Parathyroid adenoma (tissue), 2 donors: Measurements from ENCODE around the gene ACSM4.

ENCODE experiments used
- H2AFZ ChIP-seq: fragments of 300-600 bp; sonication (generic); one replicate; pipeline ENCODE4 v1.7.0; 2017; ENCODE audit warnings: antibody characterized with exemption, mild to moderate bottlenecking
- H3K27ac ChIP-seq: fragments of 300-600 bp; sonication (generic); one replicate; pipeline ENCODE4 v1.7.0; 2017
- H3K27me3 ChIP-seq: fragments of 300-600 bp; sonication (generic); one replicate; pipeline ENCODE4 v1.7.0; 2017; ENCODE audit warnings: low read length; ENCODE audit not compliant: control insufficient read depth, insufficient read depth
- H3K36me3 ChIP-seq: fragments of 300-600 bp; sonication (generic); one replicate; pipeline ENCODE4 v1.7.0; 2017; ENCODE audit warnings: low read length; ENCODE audit not compliant: control insufficient read depth, insufficient read depth
- H3K4me1 ChIP-seq: fragments of 300-600 bp; sonication (generic); one replicate; pipeline ENCODE4 v1.7.0; 2017; ENCODE audit warnings: control low read depth
- H3K4me2 ChIP-seq: fragments of 300-600 bp; sonication (generic); one replicate; pipeline ENCODE4 v1.7.0; 2017; ENCODE audit warnings: low read length
- H3K4me3 ChIP-seq: fragments of 300-600 bp; sonication (generic); one replicate; pipeline ENCODE4 v1.7.0; 2017; ENCODE audit warnings: low read depth, low read length
- H3K79me2 ChIP-seq: fragments of 300-600 bp; sonication (generic); one replicate; pipeline ENCODE4 v1.7.0; 2017; ENCODE audit warnings: control low read depth
- H3K9ac ChIP-seq: fragments of 300-600 bp; sonication (generic); one replicate; pipeline ENCODE4 v1.7.0; 2017; ENCODE audit warnings: mild to moderate bottlenecking
- H3K9me3 ChIP-seq: fragments of 300-600 bp; sonication (generic); one replicate; pipeline ENCODE4 v1.7.0; 2017; ENCODE audit warnings: low read length; ENCODE audit not compliant: control insufficient read depth
- TF ChIP-seq, protein P1 (sequence below): fragments of 300-600 bp; sonication (generic); IDR thresholded peaks from one replicate; pipeline ENCODE4 v1.7.0; 2017; ENCODE audit warnings: antibody characterized with exemption, mild to moderate bottlenecking
- donor health status: primary hyperparathyroidism.

ACSM4 gene

GRCh38 chr12:7361265-7361664 lies 57.4 kb downstream of the ACSM4 start:
- no peaks in the 10 kb centered on the region for H3K9me3 ChIP-seq
- H3K79me2 ChIP-seq: no peaks in the 10 kb centered on the region
- H3K36me3 ChIP-seq: no peaks in the 10 kb centered on the region
- no peak overlapping the region for H3K4me3 ChIP-seq
- TF ChIP-seq, protein P1, sequence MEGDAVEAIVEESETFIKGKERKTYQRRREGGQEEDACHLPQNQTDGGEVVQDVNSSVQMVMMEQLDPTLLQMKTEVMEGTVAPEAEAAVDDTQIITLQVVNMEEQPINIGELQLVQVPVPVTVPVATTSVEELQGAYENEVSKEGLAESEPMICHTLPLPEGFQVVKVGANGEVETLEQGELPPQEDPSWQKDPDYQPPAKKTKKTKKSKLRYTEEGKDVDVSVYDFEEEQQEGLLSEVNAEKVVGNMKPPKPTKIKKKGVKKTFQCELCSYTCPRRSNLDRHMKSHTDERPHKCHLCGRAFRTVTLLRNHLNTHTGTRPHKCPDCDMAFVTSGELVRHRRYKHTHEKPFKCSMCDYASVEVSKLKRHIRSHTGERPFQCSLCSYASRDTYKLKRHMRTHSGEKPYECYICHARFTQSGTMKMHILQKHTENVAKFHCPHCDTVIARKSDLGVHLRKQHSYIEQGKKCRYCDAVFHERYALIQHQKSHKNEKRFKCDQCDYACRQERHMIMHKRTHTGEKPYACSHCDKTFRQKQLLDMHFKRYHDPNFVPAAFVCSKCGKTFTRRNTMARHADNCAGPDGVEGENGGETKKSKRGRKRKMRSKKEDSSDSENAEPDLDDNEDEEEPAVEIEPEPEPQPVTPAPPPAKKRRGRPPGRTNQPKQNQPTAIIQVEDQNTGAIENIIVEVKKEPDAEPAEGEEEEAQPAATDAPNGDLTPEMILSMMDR: no peak
- no peak overlapping the region for H3K9ac ChIP-seq
- H3K4me2 ChIP-seq: no peak overlapping the region
- no peak overlapping the region for H3K27ac ChIP-seq
- H3K27me3 ChIP-seq: no peaks in the 10 kb centered on the region
- H2AFZ ChIP-seq: no peak overlapping the region
- H3K4me1 ChIP-seq: no peaks in the 10 kb centered on the region

DNA sequence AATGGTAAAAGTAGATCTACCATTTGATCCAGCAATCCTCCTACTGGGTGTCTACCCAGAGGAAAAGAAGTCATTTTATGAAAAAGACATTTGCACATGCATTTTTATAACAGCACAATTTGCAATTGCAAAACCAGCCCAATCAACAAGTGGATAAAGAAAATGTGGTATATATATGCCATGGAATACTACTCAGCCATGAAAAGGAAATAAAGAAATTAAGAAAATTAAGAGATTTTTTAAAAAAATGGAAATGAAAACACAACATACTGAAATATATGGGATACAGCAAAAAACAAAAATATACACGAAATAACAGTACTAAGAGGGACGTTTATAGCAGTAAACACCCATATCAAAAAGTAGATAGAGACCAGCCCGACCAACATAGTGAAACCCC lies 58.9 kb downstream of the ACSM4 start:
- Histone ChIP-seq H3K9ac (no peak overlapping the region), H3K4me3 (no peak overlapping the region), H3K4me1 (no peaks in the 10 kb centered on the region), H3K36me3 (no peaks in the 10 kb centered on the region), H3K79me2 (no peaks in the 10 kb centered on the region), H3K27me3 (no peaks in the 10 kb centered on the region), H3K27ac (no peak overlapping the region), H3K4me2 (no peak overlapping the region), H2AFZ (no peak overlapping the region), H3K9me3 (no peaks in the 10 kb centered on the region)
- TF ChIP-seq, protein P1: no peak

GRCh38 chr12:7369274-7369729 lies 65.4 kb downstream of the ACSM4 start:
- Histone ChIP-seq H3K27ac (no peak overlapping the region), H3K36me3 (no peaks in the 10 kb centered on the region), H3K4me3 (no peak overlapping the region), H2AFZ (no peak overlapping the region), H3K9me3 (no peaks in the 10 kb centered on the region), H3K27me3 (no peaks in the 10 kb centered on the region), H3K79me2 (no peaks in the 10 kb centered on the region), H3K4me2 (no peak overlapping the region), H3K4me1 (no peaks in the 10 kb centered on the region), H3K9ac (no peak overlapping the region)
- TF ChIP-seq, protein P1: no peak

DNA sequence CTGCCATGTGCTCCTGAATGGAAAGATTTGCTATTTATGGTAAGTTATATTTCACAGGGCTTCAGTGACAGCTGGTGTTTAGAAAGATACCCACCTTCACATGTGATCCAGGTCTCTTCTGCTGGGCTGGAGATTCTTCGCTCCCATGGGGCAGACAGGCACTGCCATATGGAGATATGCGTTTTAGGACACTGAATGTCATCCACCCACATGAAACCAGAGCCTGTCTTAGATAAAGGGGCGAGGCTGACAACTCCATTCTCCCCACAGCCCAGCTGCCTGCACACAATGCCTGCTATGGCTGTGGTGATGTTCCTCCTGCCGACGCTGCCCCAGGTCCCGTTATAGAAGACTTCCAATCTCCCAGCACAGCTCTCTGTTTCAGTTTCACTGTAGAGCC lies 69.4 kb downstream of the ACSM4 start:
- Histone ChIP-seq H3K4me3 (no peak overlapping the region), H3K4me2 (no peak overlapping the region), H3K9ac (no peak overlapping the region), H3K79me2 (no peaks in the 10 kb centered on the region), H3K9me3 (no peaks in the 10 kb centered on the region), H3K27ac (no peak overlapping the region), H2AFZ (no peak overlapping the region), H3K27me3 (no peaks in the 10 kb centered on the region), H3K4me1 (no peaks in the 10 kb centered on the region), H3K36me3 (no peaks in the 10 kb centered on the region)
- TF ChIP-seq, protein P1: no peak

DNA sequence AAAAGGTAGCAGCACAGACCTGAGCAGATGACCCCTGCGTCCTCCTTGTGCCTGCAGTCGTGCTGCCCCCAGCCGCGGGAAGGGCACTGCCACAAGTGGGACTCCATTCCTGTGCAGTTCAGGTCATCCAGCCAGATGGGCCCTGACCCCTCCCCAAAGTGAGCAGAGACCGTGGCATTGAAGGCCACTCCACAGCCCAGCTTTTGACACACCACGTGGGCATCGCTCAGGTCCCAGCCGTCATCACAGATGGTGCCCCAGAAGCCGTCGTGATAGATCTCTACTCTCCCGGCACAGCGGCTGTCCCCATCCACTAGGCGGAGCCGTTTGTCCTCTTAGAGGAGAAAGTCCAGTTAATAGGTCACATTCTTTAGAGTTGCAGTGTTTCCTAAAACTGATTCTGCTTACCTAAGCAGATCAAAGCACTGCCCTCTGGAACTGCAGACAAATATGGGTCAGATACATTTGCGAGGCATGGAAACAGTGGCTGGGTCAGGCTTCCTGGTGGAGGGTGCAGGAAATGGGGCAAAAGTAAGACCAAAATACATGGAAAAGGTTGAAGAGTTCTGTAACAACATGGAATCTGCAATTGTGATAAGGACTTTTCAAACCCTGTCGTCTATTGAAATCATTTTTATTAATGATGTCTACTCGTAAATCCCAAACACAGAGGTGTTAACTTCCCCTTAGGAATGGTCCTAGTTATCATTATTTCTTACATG lies 70.7 kb downstream of the ACSM4 start:
- Histone ChIP-seq H3K4me2 (no peak overlapping the region), H3K9ac (no peak overlapping the region), H3K4me3 (no peak overlapping the region), H3K4me1 (no peaks in the 10 kb centered on the region), H3K79me2 (no peaks in the 10 kb centered on the region), H3K36me3 (no peaks in the 10 kb centered on the region), H3K27ac (no peak overlapping the region), H2AFZ (no peak overlapping the region), H3K27me3 (no peaks in the 10 kb centered on the region), H3K9me3 (no peaks in the 10 kb centered on the region)
- TF ChIP-seq, protein P1: no peak
